ENCODE results near the gene OSER1.

Gene OSER1

DNA sequence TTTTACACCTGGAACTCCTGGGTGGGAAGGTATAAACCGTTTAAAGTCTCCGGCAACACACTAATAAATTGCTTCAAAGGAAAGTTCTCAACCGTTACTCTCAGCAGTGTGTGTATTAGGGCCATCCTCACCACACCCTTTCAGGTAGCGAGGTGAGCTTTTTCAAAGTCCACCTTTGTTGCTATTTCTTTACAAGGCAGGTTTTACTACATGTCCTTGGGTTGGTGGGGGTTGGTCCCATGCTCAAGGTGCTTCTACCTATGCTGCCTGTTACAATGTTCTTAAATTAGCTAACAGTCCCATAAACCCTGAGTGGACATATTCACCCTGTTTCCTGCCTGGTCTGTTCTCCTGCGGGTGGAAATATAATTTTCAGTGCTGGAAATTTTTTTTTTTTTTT lies 13.2 kb upstream of the OSER1 start:
- DNase-seq, result no peak

DNA sequence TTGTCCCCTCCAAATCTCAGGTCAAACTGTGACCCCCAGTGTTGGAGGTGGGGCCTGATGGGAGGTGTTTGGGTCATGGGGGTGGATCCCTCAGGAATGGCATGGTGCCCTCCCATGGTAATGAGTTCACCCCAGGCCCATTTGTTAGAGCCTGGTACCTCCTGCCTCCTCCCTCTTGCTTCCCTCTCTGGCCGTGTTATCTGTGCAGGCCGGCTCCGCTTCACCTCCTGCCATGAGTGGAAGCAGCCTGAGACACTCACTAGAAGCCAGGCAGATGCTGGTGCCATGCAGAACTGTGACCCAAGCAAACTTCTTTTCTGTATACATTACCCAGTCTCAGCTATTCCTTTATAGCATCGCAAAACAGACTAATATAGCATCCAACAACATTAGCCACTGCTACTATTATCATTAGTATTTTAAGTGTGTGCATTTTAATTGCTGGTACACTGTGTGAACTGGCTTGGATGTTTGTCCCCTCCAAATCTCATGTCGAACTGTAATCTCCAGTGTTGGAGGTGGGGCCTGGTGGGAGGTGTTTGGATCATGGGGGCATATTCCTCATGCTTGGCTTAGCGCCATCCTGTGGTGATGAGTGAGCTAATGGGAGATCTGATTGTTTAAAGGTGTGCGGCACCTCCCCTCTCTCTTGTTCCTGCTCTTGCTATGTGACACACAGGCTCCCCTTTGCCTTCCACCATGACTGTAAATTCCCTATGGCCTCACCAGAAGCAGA lies 12.2 kb upstream of the OSER1 start:
- no peak for DNase-seq

DNA sequence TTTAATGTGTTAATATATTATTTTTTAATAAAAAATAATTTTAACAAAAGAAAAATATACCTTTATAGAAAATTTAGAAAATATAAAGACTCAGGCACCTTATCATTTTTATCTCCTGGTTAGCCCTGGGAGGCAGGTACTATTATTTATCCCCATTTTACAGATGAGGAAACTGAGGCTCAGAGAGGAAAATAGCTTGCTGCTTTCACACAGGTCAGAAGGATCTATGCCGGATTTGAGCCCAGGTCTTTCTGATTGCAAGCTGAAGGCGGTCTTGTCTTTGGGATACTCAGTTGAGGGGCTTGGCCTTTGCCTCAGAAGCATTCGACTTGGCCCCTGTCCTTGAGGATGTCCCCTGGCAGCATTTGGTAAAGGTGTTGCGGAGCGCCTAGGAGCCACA lies 11.5 kb upstream of the OSER1 start:
- no peak for DNase-seq

DNA sequence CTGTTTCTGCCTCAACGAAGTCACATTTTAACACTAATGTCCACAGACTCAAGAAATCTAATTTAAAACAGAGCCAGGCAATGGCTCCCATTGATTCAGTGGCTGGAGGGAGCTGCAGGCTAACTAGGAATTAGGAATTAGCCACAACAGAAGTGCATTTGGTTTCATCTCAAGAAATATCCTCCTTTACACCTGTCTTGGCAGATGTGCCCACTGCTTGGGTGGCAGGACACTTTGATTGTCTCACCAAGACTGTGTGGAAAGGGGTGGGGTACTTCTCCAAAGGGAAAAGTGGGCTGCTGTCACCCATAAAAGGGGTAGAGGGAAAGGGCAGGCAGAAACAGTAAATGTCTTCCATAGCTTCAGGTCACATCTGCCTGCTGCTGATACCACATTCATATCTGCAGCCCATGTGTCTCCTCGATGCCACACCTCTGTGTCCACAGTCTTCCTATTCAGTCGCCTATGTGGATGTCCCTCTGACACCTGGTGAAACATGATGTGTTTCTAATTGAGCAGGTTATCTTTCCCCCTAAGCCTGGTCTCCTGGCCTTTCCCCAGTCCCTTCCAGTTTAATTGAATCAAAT lies 10.9 kb upstream of the OSER1 start:
- no peak for DNase-seq

DNA sequence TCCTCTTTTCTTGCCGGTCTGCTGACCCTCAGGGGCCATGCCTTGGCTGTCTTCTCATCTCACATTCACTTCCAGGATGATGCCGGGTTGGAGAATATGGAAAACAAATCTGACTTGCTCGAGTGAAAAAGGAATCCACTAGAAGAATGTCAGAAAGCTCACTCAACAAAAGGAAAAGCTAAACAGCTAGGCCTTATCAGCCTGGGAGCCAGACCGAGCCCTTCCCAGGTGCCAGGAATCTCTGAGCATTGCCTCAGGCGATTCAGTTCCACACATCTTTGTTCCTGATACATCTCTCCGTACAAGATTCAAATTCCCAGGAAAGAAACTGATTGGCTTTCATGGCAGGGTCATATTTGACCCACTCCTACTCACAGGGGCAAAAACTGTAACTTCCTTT lies 9.2 kb upstream of the OSER1 start:
- DNase-seq, result no peak

DNA sequence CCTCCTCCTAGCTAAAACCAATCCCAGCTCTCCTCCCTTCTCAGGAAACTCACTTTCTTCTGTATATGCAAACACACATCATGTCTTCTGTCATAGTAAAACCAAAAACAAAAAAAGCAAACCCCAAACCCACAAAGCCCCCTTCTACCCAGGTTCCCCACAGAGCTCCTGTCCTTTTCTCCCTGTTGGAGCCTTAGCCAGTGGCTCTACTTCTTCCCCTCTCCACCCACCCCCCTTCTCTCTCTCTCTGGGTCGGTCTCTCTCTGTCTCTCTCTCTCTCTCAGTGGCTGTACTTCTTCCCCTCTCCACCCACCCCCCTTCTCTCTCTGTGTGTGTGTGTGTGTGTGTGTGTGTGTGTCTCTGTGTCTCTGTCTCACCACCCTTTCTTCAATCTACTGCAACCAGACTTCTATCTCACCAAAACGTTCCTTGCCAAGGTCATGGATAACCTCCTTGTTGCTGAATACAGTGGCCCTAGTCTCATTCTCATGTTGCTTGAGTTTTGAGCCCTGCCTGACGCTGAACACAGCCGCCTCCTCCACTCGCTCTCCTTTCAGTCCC lies 8.7 kb upstream of the OSER1 start:
- no peak for DNase-seq

DNA sequence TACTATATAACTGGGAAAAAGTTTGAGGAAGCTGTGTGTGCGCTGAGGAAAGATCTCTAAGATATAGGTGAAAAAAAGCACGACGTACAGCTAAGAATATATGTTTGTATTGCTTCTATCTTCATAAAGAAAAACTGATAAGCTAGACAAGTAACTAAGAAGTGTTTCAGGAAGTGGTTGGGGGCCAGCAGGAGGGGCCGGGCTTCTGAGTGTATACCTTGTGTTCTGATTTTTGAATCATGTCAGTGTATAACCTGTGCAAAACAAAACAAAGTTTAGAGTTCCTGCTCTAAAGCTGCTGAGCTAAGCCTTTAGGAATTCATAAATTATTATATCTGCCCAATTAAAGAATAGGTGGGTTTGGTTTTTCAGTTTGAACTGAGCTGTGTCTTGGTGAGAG lies 7.9 kb upstream of the OSER1 start:
- no peak for DNase-seq

DNA sequence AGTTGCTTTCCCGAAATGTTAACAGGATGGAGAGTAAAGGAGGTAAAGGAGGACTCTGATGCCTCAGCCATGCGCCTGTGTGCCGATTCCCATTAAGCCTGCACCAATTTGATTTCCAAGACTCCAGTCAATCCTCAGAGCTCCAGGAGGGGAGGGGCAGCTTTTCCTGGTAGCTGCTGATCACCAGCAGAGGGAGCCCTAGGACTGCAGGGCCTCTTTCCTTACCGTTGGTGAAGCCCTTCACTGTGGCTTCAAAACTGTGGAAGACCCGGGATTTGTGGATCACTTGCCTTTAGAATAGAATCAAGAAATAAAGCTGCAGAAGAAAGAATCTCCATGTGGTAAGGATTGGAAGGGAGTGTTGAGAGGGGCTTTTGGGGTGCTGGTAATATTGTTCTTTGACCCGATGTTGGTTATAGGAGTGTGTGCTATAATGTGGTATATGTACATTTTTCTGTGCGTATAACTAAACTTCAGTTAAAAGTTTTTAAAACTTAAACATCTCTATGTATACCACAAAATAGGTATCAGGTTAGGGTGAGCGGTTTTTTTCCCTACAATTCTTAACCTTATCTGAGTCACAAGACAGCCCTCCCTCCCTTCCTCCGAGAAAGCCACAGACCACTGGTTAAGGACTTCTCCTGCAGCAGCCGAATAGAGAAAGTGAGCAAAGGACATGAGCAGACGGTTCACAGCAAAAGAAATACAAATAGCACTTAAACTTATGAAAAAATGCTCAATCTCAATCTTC lies 6.9 kb upstream of the OSER1 start:
- peak; percentile 50 for DNase-seq

DNA sequence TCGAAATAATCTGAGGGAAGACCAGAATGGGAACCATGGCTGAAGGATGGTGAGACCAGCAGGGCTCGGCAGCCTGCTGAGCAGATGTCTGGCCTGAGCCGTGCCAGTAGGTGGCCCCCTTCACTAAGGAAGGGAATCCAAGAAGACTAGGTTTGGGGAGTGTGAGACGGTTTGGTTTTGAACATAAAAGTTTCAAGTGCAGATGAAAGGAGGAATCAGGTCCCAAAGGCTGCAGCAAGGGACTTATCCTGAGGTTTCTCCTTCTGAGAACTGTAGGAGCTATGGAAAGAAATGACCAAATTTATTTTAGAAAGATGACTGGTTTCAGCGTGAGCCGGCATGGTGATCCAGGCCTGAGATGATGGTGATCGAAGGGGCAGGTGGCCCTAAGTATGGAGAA lies 4.6 kb upstream of the OSER1 start:
- DNase-seq, result peak; percentile 66

DNA sequence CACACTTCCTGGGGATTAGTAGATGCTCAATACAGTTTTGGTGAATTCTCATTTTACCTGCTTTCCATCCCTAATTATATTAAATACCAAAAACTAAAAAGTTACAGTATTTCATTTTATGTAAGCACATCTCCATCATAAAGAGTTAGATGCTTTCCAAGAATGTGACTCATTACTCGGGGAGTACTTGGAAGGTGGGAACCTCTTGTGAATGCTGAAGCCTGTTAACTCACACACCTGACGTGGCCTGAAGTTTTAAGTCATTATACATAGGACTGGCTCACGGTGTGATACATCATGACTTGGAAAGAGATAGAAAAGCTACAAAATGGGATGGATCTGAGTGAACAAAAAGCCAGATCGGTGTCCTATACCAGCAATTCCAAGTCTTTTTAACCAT lies 2.2 kb upstream of the OSER1 start:
- DNase-seq, result no peak

DNA sequence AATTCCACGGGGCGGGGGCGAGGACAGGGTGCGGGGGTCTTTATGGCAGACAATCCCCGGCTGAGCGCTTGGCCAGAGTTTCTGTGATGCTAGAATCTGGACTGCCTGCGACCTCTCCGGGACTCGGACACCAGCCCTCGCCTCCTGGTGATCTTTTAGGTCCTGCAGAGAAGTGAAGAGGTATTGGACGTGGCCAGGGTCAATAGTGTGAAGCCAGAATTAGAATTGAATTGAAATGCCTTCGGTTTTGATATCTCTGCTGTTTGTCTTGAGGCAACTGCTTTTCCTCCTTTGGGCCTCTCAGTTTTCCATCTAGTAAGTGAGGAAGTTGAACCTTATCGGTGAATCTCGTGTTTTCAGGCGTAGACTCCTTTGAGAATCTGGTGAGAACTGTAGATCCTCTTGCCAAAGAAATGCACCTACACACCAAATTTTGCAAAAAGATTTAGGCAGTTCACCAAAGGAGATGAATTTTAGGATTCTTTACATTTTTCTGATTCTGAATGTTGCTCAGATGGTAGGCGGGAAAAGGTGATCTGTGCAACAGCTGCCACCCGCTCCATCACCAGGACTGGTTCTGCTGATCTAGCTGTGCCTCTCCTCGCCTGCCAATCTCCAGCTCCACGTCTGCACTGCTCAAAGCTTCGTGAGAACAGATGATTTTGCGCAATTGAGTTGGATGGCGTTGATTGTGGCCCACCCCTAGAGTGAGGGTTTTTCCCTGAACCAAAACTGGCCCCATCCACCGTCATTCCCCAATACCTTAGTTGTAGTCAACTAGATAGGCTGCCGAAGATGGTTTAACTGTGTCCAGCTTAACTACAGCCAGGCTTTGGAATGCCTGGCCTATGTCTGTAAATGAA lies 837 bp upstream of the OSER1 start:
- DNase-seq, result no peak

DNA sequence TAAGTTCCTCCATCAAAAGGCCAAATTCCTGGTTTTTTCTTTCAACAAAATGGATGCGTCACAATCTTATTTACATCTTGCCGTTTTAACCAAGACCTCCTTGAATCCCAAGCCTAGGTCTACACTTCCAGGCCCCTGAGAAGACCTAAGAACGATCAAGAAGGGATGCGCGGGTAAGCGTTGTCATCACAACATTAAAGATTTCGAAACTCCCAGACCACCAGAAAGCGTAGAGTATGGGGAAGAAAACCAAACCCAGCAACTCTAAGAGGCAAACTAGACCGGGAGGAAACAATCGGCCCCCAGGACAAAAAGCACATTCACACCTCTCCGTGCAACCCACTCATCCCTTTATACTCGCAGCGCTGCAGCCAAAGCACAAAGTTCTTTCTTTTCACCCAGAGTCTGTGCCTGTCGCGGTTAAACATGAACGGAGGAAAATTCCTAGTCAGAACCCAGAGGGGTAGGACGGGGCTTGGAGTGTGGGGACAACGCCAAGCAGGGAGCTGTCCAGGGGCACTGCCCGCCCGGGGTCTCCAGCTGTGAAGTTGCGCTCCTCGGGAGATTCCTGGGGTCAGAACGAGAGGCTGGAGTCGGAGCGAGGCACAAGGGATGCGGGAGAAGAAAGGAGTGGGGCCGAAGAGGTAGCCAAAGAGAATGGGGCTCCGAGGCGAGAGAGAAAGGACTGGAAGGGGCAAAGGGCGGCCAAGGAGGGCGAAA lies 725 bp downstream of the OSER1 start:
- peak; percentile 30 for DNase-seq

DNA sequence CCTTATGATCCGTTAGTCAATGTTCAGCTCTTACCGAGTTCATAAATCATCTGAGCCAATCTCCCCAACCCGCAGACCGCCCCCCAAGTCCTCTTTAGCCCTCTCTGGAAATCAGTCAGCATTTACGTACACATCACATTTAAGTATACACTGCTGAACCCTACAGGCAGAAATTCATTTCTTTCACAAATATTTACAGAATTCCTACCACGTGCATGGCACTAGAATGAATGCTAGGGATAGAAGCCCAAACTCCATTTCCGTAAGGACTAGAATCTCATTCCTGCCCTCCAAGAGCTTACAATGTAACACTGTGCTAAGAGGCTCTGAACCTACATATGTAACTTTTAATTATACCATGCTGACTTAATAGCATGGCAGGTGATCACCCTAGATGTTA lies 1.8 kb downstream of the OSER1 start:
- DNase-seq, result peak; percentile 17

DNA sequence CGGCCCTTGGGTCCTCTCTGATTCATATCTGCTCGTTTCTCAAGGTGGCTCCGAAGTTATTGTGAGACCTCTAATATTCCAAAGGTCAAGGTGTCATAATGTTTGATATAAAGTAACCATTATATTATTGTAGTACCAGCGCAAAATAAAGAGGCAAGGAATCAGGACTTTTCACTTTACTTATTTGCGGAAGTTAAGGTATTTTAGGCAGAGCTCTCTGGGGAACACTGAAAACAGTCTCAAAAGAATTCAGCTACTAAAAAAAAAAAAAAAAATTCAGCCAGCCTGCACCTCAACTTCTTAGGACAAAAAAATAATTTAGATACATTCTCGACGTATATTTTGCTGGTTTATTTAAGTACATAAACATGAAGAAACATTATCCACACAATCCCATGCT lies 2.4 kb downstream of the OSER1 start:
- no peak for DNase-seq

DNA sequence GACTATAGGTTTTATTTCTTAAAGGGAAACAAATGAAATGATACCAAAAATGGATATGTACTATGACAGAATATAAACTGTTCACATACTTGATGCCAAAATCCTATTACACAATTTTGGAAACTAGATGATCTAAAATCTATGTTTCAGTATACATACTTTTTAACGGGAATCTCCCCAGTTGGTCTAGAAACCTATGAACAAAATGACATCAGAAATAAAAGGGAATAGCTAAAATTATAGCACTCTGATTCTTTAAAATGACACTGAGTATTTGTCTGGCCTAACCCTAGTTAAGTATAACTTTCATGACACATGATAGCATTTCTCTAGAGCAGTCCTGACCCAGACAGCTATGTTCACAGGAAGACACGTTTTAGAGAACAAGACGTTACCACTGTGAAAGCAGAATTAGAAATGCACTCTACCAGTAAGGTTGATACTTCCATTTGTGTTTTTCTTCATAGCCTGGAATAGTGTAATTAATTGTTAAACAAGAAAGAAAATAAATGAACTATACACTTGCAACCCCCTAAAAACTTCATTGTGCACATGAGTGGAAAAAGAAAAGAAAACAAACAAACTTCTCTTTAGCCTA lies 3.3 kb downstream of the OSER1 start:
- DNase-seq, result no peak

DNA sequence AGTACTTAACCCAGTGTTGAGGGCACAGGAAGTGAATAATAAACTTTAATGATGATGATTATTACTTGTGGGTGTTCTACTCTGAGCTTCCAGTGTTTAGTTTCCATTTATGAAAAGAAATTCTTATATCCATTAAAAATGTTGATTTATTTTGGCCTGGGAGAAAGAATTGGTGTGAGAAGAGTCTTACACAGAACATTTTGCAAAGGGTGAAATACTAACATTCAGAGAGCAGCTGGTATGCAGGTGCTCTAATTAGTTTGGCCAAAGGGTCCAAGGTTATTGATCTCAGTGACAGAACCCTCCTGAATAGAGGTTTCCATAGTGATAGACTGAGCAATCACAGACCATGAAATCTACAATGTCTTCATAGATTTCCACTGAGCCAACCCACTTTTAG lies 4.4 kb downstream of the OSER1 start:
- no peak for DNase-seq

DNA sequence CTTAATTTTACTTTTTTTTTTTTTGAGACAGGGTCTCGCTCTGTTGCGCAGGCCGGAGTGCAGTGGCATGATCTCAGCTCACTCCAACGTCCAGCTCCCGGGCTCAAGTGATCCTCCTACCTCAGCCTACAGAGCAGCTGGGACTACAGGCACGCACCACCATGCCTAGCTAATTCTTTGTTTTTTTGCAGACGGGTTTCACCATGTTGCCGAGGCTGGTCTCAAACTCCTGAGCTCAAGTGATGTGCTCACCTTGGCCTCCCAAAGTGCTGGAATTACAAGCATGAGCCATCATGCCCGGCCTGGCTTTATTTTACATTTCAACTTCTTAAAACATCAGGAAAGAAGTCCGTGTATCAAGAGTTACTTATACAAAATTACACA lies 5.7 kb downstream of the OSER1 start:
- no peak for DNase-seq

DNA sequence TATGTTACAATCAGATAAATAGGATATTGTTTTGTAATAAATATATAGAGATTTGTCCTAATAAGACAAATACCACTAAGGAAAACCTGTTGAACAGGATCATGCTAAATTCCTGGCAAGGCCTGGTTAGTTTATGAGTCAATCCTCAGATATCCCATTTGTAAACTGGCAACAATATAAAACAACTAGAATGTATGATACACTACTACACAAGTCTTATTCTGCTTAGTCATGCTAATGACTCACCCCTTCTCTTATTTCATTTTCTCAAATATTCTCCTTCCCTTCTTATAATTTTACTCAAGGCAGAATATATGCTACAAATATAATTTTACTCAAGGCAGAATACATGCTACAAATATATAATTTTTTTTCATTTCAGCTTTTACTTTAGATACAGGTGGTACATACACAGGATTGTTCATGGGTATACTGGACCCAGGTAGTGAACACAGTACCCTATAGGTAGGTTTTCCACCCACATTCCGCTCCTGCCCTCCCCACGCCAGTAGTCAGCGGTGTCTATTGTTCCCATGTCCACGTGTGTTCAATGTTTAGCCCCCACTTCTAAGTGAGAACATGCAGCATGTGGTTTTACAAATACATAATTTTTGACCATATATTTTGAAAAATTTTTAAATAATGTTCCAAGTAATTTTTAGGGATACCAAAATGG lies 6.3 kb downstream of the OSER1 start:
- no peak for DNase-seq

DNA sequence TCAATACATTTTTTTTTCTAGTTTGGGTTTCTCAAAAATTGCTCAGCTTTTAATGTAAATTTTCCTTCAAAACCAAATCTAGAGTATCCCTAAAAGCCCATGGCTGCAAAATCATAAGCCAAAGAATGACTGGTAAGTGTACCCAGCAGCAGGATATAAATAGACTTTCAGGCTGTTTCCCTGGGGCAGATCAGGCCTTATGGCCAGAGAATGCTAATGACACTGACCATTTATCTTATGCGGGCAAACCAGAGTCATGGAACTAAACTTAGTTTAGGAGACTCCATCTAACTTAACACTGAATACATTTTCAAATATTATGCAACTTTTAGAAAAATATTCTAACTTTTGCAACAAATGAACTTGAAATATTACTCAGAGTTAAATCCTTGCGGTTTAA lies 7.4 kb downstream of the OSER1 start:
- no peak for DNase-seq

DNA sequence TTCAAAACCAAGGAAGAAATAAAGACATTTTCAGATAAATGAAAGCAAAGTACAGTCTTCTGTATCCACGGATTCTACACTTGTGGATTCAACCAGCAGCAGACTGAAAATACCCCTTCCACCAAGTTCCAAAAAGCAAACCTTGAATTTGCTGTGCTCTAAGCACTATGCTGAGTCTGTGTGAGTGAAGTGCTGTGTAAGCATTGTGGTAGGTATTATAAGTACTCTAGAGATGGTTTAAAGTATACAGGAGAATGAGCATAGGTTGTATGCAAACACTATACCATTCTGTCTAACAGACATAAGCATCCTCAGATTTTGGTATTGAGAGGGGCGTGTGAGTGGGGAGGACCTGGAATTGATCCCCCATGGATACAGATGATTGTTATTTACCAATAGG lies 9.6 kb downstream of the OSER1 start:
- no peak for DNase-seq

DNA sequence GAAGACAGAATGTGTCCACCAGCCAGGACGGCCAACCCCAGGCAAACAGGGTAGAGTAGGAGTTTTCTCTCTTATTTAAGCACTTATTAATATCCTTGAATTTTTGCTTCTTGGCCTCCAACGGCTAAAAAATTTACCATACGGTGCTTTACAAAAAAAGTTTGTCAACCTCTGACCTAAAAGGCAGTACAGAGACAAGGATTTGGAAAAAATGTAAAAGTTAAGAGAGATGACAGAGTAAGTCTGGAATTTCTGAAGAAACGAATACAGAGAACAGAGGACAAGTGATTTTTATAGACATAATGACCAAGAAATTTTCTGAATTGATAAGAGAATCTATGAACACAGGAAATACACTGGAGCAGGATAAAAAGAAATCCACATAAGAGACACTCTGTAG lies 10.2 kb downstream of the OSER1 start:
- DNase-seq, result no peak

Measured in MV-4-11 (cell line).